GM19468 (cell line): ENCODE measurements around the gene ZNF469.

Experiments used
- ATAC-seq: cut with Tn5 transposase; IDR thresholded peaks from one replicate; pipeline ENCODE4 v1.9.1; 2021; ENCODE audit warnings: mild to moderate bottlenecking, moderate library complexity, moderate number of reproducible peaks; ENCODE audit not compliant: unreplicated experiment; ENCODE audit errors: extremely low read depth

The ZNF469 gene

GRCh38 chr16:88418869-88419268, 36.1 kb downstream of the ZNF469 start:
- ATAC-seq: no peak

- ATAC-seq: no peak
These were observed 37.0 kb downstream of the ZNF469 start for GRCh38 chr16:88419790-88420189.

GRCh38 chr16:88420496-88420895, 37.7 kb downstream of the ZNF469 start:
- no peak for ATAC-seq

- ATAC-seq: no peak
These were observed 38.5 kb downstream of the ZNF469 start for GRCh38 chr16:88421301-88421700.

GRCh38 chr16:88421871-88422433, 39.2 kb downstream of the ZNF469 start:
- no peak for ATAC-seq

- no peak for ATAC-seq
These were observed 40.1 kb downstream of the ZNF469 start for GRCh38 chr16:88422733-88423447.

- ATAC-seq: no peak
These were observed 40.7 kb downstream of the ZNF469 start for GRCh38 chr16:88423448-88423850.

GRCh38 chr16:88424587-88425235, 42.0 kb downstream of the ZNF469 start:
- no peak for ATAC-seq

- no peak for ATAC-seq
These were observed 43.3 kb downstream of the ZNF469 start for GRCh38 chr16:88426018-88426417.

GRCh38 chr16:88427376-88427775, 44.6 kb downstream of the ZNF469 start:
- ATAC-seq: no peak

- ATAC-seq: no peak
These were observed 45.4 kb downstream of the ZNF469 start for GRCh38 chr16:88428156-88428555.

GRCh38 chr16:88428616-88429386, 46.0 kb downstream of the ZNF469 start:
- no peak for ATAC-seq

- no peak for ATAC-seq
These were observed 46.8 kb downstream of the ZNF469 start for GRCh38 chr16:88429387-88430184.

GRCh38 chr16:88430185-88430523, 47.4 kb downstream of the ZNF469 start:
- ATAC-seq: no peak

GRCh38 chr16:88430524-88431446, 48.0 kb downstream of the ZNF469 start:
- ATAC-seq: no peak

- ATAC-seq: no peak
These were observed 48.9 kb downstream of the ZNF469 start for GRCh38 chr16:88431651-88432050.

- ATAC-seq: no peak
These were observed 49.4 kb downstream of the ZNF469 start for GRCh38 chr16:88432174-88432573.
